K562 (cell line): ENCODE measurements around the gene KATNAL1. TPM values are rescaled to one million over a fixed set of nuclear protein-coding genes. Genes with fewer than 3 reads are reported as not detected.

Experiments used
- ATAC-seq: fragments of 200-7000 bp; cut with Tn5 transposase; 3 replicates; pipeline ENCODE4 v1.9.1; 2020; ENCODE audit warnings: moderate library complexity
- BruUV-seq: library from RNA; stranded (reverse); fragments of 400-500 nt; replicated peaks from 2 replicates; lab custom pipeline; 2021; lab: Mats Ljungman, UMichigan
- CTCF ChIA-PET: fragments of 300-600 bp; formaldehyde crosslinking; extraction: SDS; loops from one replicate; lab custom pipeline; 2021; ENCODE audit warnings: low intra/inter-chr PET ratio; lab: Yijun Ruan, JAX
- POLR2A ChIA-PET: fragments of 300-600, 350-650 bp; sonication (Branson Sonifier 250); formaldehyde crosslinking; extraction: SDS; loops from one replicate; lab custom pipeline; 2021; ENCODE audit warnings: antibody characterized with exemption, inconsistent platforms; lab: Yijun Ruan, JAX
- DNase-seq, 4 experiments: peaks; one replicate each; pipeline versions ENCODE4 v3.0.0 to v3.0.0-alpha.2; 2011 to 2018; ENCODE audit warnings: low spot score in 3 of 4, mixed read lengths in 3 of 4; ENCODE audit errors: extremely low read depth in 1 of 4
- FAIRE-seq: peaks from 2 replicates; lab custom pipeline; 2011; peaks lifted over from hg19 to GRCh38; lab: Jason Lieb, UNC
- H2AFZ ChIP-seq: 2 replicates; pipeline ENCODE4 v1.6.0; 2011; ENCODE audit warnings: low read depth, low read length, control low read depth, inconsistent platforms
- H3K27ac ChIP-seq: fragments of 200-600 bp; 3 replicates; pipeline ENCODE4 v1.8.0; 2011; ENCODE audit warnings: low read depth, mild to moderate bottlenecking, control low read depth, inconsistent platforms, low read length, moderate library complexity, mixed read lengths; ENCODE audit errors: extremely low read depth
- H3K27me3 ChIP-seq, 2 experiments: fragments of 300-600 bp in 1 of 2; 2 replicates in 1 of 2; 3 replicates in 1 of 2; pipeline versions ENCODE4 v1.6.0 to v1.8.0; 2011; ENCODE audit warnings: inconsistent platforms in 2 of 2, low read length in 2 of 2, mild to moderate bottlenecking in 1 of 2, mixed read lengths in 1 of 2, moderate library complexity in 1 of 2; ENCODE audit not compliant: control insufficient read depth in 2 of 2, insufficient read depth in 2 of 2
- H3K36me3 ChIP-seq: fragments of 300-600 bp; 3 replicates; pipeline ENCODE4 v1.8.0; 2011; ENCODE audit warnings: mild to moderate bottlenecking, low read length, inconsistent platforms; ENCODE audit not compliant: control insufficient read depth, insufficient read depth
- H3K4me1 ChIP-seq, 2 experiments: fragments of 200-600 bp in 1 of 2; replicated peaks in 1 of 2; 2 replicates in 1 of 2; 3 replicates in 1 of 2; pipeline versions ENCODE4 v1.5.1 to v1.8.0; 2011; ENCODE audit warnings: inconsistent platforms in 2 of 2, low read length in 2 of 2, mild to moderate bottlenecking in 1 of 2, mixed read lengths in 1 of 2, moderate library complexity in 1 of 2; ENCODE audit not compliant: control insufficient read depth in 2 of 2, insufficient read depth in 2 of 2
- H3K4me2 ChIP-seq: 2 replicates; pipeline ENCODE4 v1.6.1; 2011; ENCODE audit warnings: low read length, control low read depth, inconsistent platforms, mixed read lengths; ENCODE audit not compliant: insufficient read depth
- H3K4me3 ChIP-seq: fragments of 200-600 bp; sonication (generic), shearing (Covaris generic); 2 replicates; pipeline ENCODE4 v1.5.1; 2016; ENCODE audit warnings: control low read depth, inconsistent platforms
- H3K79me2 ChIP-seq: fragments of 200-600 bp; 3 replicates; pipeline ENCODE4 v1.8.0; 2011; ENCODE audit warnings: low read length, inconsistent platforms; ENCODE audit not compliant: control insufficient read depth, insufficient read depth
- H3K9ac ChIP-seq, 2 experiments: 2 replicates each; pipeline versions ENCODE4 v1.6.0 to v1.6.1; 2011; ENCODE audit warnings: low read depth in 2 of 2, low read length in 2 of 2, control low read depth in 1 of 2, inconsistent platforms in 1 of 2, mild to moderate bottlenecking in 1 of 2, mixed read lengths in 1 of 2; ENCODE audit not compliant: insufficient read depth in 1 of 2
- H3K9me1 ChIP-seq: one replicate; pipeline ENCODE4 v1.6.0; 2011; ENCODE audit warnings: inconsistent platforms, mild to moderate bottlenecking, low read length, moderate library complexity; ENCODE audit not compliant: control insufficient read depth, insufficient read depth
- H3K9me3 ChIP-seq: replicated peaks from 2 replicates; pipeline ENCODE4 v1.5.1; 2011; ENCODE audit warnings: low read depth, low read length, inconsistent platforms; ENCODE audit not compliant: control insufficient read depth, insufficient read depth
- H4K20me1 ChIP-seq: replicated peaks from 2 replicates; pipeline ENCODE4 v1.6.1; 2011; ENCODE audit warnings: low read length, inconsistent platforms, mixed read lengths; ENCODE audit not compliant: control insufficient read depth, insufficient read depth
- ATF4 ChIP-seq: fragments of 450-650 bp; formaldehyde crosslinking; IDR thresholded peaks from 2 replicates; pipeline ENCODE4 v1.4.0; 2022; ENCODE audit warnings: mild to moderate bottlenecking, moderate library complexity
- CBFA2T3 ChIP-seq: fragments of 450-650 bp; IDR thresholded peaks from 2 replicates; pipeline ENCODE4 v1.6.1; 2017
- DMBX1 ChIP-seq: fragments of 250-450 bp; sonication (Bioruptor Pico); IDR thresholded peaks from 2 replicates; pipeline ENCODE4 v1.8.0; 2022; ENCODE audit warnings: inconsistent platforms, mild to moderate bottlenecking, moderate library complexity, borderline replicate concordance
- EGR1 ChIP-seq: fragments of 450-650 bp; conservative IDR thresholded peaks from 2 replicates; pipeline ENCODE4 v1.6.1; 2017; ENCODE audit warnings: mild to moderate bottlenecking
- GATA2 ChIP-seq: sonication (generic); formaldehyde crosslinking; IDR thresholded peaks from 2 replicates; pipeline ENCODE4 v1.4.0; 2020; ENCODE audit warnings: mild to moderate bottlenecking, missing genetic modification reagents
- HDAC6 ChIP-seq: IDR thresholded peaks from 2 replicates; pipeline ENCODE4 v1.6.1; 2012; ENCODE audit warnings: low read depth, mild to moderate bottlenecking, control low read depth, inconsistent platforms, low read length, moderate library complexity
- HNRNPL ChIP-seq: fragments of 200-400 bp; formaldehyde crosslinking; IDR thresholded peaks from 2 replicates; pipeline ENCODE4 v1.6.1; 2017; ENCODE audit warnings: low read depth, mild to moderate bottlenecking, low read length
- MCM3 ChIP-seq: fragments of 450-650 bp; IDR thresholded peaks from 2 replicates; pipeline ENCODE4 v1.6.1; 2016
- NFYB ChIP-seq: IDR thresholded peaks from 2 replicates; pipeline ENCODE4 v1.6.1; 2011; ENCODE audit warnings: mild to moderate bottlenecking, moderate library complexity; ENCODE audit not compliant: insufficient read length; ENCODE audit errors: extremely low read depth
- PCBP1 ChIP-seq: fragments of 200-400 bp; formaldehyde crosslinking; IDR thresholded peaks from 2 replicates; pipeline ENCODE4 v1.6.1; 2018; ENCODE audit warnings: mild to moderate bottlenecking, low read depth, low read length; ENCODE audit not compliant: poor library complexity, severe bottlenecking
- RNF2 ChIP-seq: sonication (generic); IDR thresholded peaks from 2 replicates; pipeline ENCODE4 v1.6.1; 2016
- SMAD4 ChIP-seq: fragments of 250-450 bp; sonication (Bioruptor Pico); conservative IDR thresholded peaks from 2 replicates; pipeline ENCODE4 v1.8.0; 2021; ENCODE audit warnings: inconsistent platforms, mild to moderate bottlenecking, moderate library complexity
- SNAPC5 ChIP-seq: fragments of 250-450 bp; sonication (Bioruptor Pico); IDR thresholded peaks from 2 replicates; pipeline ENCODE4 v1.8.0; 2021; ENCODE audit warnings: moderate library complexity, mild to moderate bottlenecking, inconsistent platforms
- SPI1 ChIP-seq: IDR thresholded peaks from 2 replicates; pipeline ENCODE4 v1.6.1; 2011; ENCODE audit warnings: low read depth, low read length, control low read depth, borderline replicate concordance
- SREBF2 ChIP-seq: sonication (generic); formaldehyde crosslinking; IDR thresholded peaks from 2 replicates; pipeline ENCODE4 v1.4.0; 2020; ENCODE audit warnings: mild to moderate bottlenecking, missing genetic modification reagents
- TGIF2 ChIP-seq: sonication (generic); formaldehyde crosslinking; IDR thresholded peaks from 2 replicates; pipeline ENCODE4 v1.8.1; 2022; ENCODE audit warnings: mild to moderate bottlenecking, missing genetic modification reagents, moderate library complexity
- ZC3H4 ChIP-seq: sonication (generic); formaldehyde crosslinking; IDR thresholded peaks from 2 replicates; pipeline ENCODE4 v1.9.0; 2021; ENCODE audit warnings: missing genetic modification reagents, borderline replicate concordance
- ZFP1 ChIP-seq: fragments of 450-650 bp; formaldehyde crosslinking; IDR thresholded peaks from 2 replicates; pipeline ENCODE4 v1.4.0; 2020; ENCODE audit warnings: mild to moderate bottlenecking, mixed read lengths
- ZNF696 ChIP-seq: fragments of 250-450 bp; sonication (Bioruptor Pico); conservative IDR thresholded peaks from 2 replicates; pipeline ENCODE4 v1.4.0; 2020; ENCODE audit warnings: mild to moderate bottlenecking, moderate library complexity
- WGBS: fragments of 100-300 bp; shearing (Covaris generic); methylation state at CpG from one replicate; pipeline ENCODE4 v1.1.6; 2016; ENCODE audit warnings: low coverage, mixed read lengths; ENCODE audit not compliant: insufficient coverage; ENCODE audit errors: missing lambda C conversion rate; 5-methylcytosine and 5-hydroxymethylcytosine counted together
- in situ Hi-C: fragments of 300-500 bp; cut with MboI; formaldehyde crosslinking; loops from 4 replicates; pipeline ENCODE4 v1.15.0; 2018; ENCODE audit warnings: inconsistent platforms, mixed read lengths
- intact Hi-C: fragments of 100-400 bp; cut with micrococcal nuclease; formaldehyde crosslinking; loops from 2 replicates; pipeline ENCODE4 v1.14.2; 2022
- polyA plus RNA-seq, 8 experiments: library from polyadenylated mRNA; depleted of rRNA in 4 of 8; stranded (reverse) in 5 of 8; unstranded in 3 of 8; fragments of >200 nt; fragmentation: Nextera tagmentation in 2 of 8; fragmentation: Illumina TruSeq in 1 of 8; extraction: Ambion mirVana in 2 of 8; extraction: Trizol in 1 of 8; gene quantifications; 2 replicates each; pipeline versions ENCODE4 v1.2.1 to v1.2.3, GENCODE V29; 2011 to 2014; ENCODE audit warnings: inconsistent platforms in 1 of 8, missing spikeins in 1 of 8
- total RNA-seq, 7 experiments: library from RNA; depleted of rRNA in 6 of 7; stranded (reverse); fragments of >200 nt in 6 of 7; fragmentation: Illumina TruSeq in 2 of 7; extraction: Trizol in 2 of 7; gene quantifications; 2 replicates each; pipeline versions ENCODE4 v1.2.1 to v1.2.3, GENCODE V29; 2011 to 2021; ENCODE audit warnings: low replicate concordance in 1 of 7

Gene KATNAL1
- total and polyA plus RNA-seq, 9 of the 15 experiments (the other 6 are each of a cell fraction or from before 2014, with no cell fraction given), result 2.5 to 8.2 (median 5.5) TPM

- Histone ChIP-seq H3K4me2 (no peak overlapping the region), H3K4me3 (no peak overlapping the region), H3K9me3 (no peaks in the 10 kb centered on the region), H3K79me2 (no peaks in the 10 kb centered on the region), H4K20me1 (no peaks in the 10 kb centered on the region), H3K9me1 (no peaks in the 10 kb centered on the region), H3K27me3 (no peaks in the 10 kb centered on the region), H3K27ac (no peak overlapping the region), H2AFZ (no peak overlapping the region), H3K36me3 (no peaks in the 10 kb centered on the region), H3K9ac (no peak overlapping the region), H3K4me1 (peaks cover 0 to 3% of the 10 kb centered on the region in 2 experiments; a peak in 3 of 5 replicates)
- intact Hi-C loops (no loop called here), in situ Hi-C loops (no loop called here)
- no peak for FAIRE-seq
- DNase-seq, result no peak
- BruUV-seq, result no TSS peak
- POLR2A ChIA-PET, result interaction anchor here (3.0 kb wide), 1 partner anchor 11 kb away, joined by 16 read pairs; the partner anchor contains the start of gene KATNAL1
- WGBS, result 59% methylated on average over 3 of the region's 4 CpGs
- no peak for ATAC-seq
- TF ChIP-seq PCBP1 (no peak), HNRNPL (no peak), SMAD4 (no peak), DMBX1 (no peak)
- CTCF ChIA-PET, result no interaction called here
Measured at GRCh38 chr13:30319130-30319529, 11.8 kb upstream of the KATNAL1 start.

- no peak overlapping the region for H3K27ac ChIP-seq
- no peak overlapping the region for H2AFZ ChIP-seq
- FAIRE-seq (no peak), DNase-seq (no peak), ATAC-seq (no peak)
- no peaks in the 10 kb centered on the region for H3K79me2 ChIP-seq
- no peaks in the 10 kb centered on the region for H4K20me1 ChIP-seq
- H3K9me1 ChIP-seq, result no peaks in the 10 kb centered on the region
- H3K9ac ChIP-seq, result no peak overlapping the region
- BruUV-seq, result no TSS peak
- 60% methylated on average over 1 of the region's 1 CpG for WGBS
- H3K4me3 ChIP-seq, result no peak overlapping the region
- ChIA-PET POLR2A (interaction anchor here (1.0 to 3.0 kb wide), 2 partner anchors 10 to 15 kb away, joined by 4 to 16 read pairs; partner anchors contain the start of gene KATNAL1), CTCF (no interaction called here)
- no peak overlapping the region for H3K4me2 ChIP-seq
- in situ Hi-C loops, result no loop called here
- no peaks in the 10 kb centered on the region for H3K27me3 ChIP-seq
- H3K4me1 ChIP-seq, result peaks cover 0 to 3% of the 10 kb centered on the region in 2 experiments; a peak in 3 of 5 replicates
- no peaks in the 10 kb centered on the region for H3K9me3 ChIP-seq
- intact Hi-C loops, result no loop called here
- no peaks in the 10 kb centered on the region for H3K36me3 ChIP-seq
- no peak for TF ChIP-seq HDAC6
- TF ChIP-seq NFYB, result no peak
- no peak for TF ChIP-seq CBFA2T3
- no peak for TF ChIP-seq ZFP1 (CRISPR knock-in tag)
- no peak for TF ChIP-seq RNF2
- no peak for TF ChIP-seq ZNF696 (CRISPR knock-in tag)
- no peak for TF ChIP-seq ATF4
- TF ChIP-seq ZC3H4 (CRISPR knock-in tag), result no peak
- no peak for TF ChIP-seq SPI1
- TF ChIP-seq TGIF2 (CRISPR knock-in tag), result no peak
- no peak for TF ChIP-seq SNAPC5 (CRISPR knock-in tag)
- no peak for TF ChIP-seq SREBF2
- no peak for TF ChIP-seq GATA2 (CRISPR knock-in tag)
- no peak for TF ChIP-seq MCM3
- TF ChIP-seq EGR1, result no peak
Measured at GRCh38 chr13:30318026-30318425, 10.7 kb upstream of the KATNAL1 start.
